ENCODE results near the gene RNF180.

RNF180 gene, protein sequence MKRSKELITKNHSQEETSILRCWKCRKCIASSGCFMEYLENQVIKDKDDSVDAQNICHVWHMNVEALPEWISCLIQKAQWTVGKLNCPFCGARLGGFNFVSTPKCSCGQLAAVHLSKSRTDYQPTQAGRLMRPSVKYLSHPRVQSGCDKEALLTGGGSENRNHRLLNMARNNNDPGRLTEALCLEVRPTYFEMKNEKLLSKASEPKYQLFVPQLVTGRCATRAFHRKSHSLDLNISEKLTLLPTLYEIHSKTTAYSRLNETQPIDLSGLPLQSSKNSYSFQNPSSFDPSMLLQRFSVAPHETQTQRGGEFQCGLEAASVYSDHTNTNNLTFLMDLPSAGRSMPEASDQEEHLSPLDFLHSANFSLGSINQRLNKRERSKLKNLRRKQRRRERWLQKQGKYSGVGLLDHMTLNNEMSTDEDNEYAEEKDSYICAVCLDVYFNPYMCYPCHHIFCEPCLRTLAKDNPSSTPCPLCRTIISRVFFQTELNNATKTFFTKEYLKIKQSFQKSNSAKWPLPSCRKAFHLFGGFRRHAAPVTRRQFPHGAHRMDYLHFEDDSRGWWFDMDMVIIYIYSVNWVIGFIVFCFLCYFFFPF

DNA sequence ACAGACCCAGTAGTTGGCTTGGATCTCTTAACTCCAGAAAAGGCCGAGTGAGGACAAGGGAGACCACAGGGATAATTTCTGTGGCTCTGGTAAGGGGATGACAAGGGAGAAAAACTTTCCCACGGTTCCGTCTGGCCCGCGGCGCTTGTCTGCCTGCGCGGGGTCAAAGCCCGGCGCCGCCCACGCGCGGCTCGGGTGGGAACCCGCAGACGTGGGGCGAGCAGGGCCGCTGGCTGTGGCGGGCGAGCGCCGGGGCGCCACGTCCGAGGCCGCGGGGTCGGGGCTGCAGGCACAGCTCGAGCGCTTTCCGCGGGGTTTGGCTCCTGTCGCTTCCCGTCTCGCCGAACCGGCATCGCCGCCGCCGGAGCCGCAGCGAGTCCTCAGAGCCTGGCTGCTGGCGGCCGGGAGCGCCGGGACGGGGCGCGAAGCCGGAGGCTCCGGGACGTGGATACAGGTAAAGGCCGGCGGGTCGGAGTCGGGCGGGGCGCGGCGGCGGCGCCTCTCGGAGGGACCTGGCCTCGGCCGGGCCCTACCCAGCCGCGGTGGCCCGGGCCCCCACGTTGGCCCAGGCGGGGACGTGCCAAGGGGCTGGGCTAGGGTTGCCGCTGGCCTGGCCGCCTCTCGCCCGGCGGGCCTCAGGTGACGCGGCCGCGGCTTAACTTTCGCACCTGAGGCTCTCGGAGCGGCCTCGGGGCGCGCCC, at the start of gene RNF180:
Gene RNF180 (plus strand): TSS at position 344 of the 701 bp plus-strand sequence. CDS start 34,965 bp downstream, outside the sequence.
- DNase-seq = no peak

DNA sequence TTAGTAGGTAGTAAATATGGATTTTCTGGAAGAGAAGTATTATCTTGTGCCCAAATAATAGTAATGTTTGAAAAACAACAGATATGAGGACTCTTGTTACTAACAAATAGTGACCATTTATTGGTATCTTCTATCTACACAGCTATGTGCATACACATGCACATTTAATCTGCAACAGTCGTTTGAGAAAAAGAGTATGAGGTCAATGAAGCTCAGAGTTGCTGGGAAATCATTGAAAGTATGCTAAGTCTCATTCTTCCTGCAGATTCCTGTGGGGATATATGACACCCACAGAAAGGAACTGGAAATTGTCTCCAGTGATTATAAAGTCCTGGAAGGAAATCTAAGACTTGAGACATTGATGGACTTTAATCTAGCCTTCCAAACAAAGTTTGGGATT, 40.1 kb upstream of the RNF180 start:
- no peak for DNase-seq

DNA sequence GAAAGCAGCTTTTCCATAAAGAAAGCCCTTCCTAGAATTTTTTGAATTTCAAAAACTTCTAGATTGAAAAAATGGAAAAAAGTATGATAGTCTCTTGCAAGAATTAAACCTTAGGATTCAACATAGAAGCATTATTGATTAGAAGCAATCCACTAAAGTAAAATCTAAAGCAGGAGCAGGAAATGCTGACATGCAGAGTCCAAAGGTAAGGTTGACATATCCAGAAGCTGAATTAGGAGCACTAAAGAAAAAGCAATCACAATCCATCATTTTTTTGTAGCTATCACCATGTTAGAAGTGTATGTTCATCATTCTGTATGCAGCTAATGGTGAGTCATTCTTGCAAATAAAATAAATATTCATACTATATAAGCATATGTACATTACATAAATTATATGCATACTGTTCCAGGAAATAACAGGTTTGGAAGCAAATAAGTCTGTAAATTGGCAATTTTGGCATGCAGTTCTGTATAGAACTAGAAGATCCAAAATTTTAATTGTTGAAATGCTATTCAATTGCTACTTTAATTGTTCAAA, 39.4 kb upstream of the RNF180 start:
- no peak for DNase-seq

DNA sequence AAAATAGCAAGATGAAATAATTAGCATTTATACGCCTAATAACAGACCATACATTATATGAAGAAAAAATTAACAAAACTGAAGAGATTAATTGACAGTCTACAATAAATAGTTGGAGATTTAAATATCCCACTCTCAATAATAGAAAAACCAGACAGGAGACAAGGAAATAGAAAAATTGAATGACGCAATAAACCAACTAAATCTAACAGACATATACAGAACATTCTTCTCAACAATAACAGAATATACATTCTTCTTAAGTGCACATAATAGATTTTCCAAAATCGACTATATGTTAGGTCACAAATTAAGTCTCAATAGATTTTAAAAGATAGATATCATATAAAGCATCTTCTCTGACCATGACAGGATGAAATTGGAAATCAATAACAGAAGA, 25.6 kb upstream of the RNF180 start:
- no peak for DNase-seq

DNA sequence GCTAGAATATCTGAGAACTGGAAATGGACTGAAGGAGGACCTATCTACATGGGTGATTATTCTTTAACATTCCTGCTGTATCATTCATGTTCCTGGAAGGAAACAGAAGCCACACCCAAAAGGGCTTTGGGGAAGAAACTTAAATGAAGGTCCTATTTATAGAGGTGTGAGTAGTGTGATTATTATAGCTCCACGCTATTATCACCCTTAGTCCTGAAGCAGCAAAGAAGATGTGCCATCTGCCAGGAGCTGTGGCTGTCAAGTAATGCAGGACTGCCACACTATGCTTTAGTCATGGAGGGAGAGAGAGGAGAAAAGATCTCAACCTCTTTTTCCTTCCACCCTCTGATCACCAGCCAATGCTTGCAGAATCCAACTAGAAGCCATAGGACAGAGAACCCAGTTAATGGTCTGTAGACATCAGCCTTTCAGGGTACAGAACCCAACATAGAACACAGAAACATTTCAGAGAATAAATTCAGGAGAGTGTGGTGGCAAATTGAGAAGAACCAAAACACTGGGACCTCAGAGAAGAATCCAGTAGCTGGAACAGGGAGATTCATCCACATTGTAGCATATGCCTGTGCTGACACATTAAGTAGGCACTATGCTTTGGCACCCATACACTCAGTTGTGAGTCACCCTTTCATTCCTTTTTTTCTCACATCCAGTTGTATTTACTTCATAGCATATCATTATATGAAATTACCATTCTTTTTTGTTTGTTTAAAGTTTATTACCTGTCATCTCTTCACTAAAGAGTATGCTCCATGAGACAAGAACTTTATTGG, 21.0 kb upstream of the RNF180 start:
- no peak for DNase-seq

DNA sequence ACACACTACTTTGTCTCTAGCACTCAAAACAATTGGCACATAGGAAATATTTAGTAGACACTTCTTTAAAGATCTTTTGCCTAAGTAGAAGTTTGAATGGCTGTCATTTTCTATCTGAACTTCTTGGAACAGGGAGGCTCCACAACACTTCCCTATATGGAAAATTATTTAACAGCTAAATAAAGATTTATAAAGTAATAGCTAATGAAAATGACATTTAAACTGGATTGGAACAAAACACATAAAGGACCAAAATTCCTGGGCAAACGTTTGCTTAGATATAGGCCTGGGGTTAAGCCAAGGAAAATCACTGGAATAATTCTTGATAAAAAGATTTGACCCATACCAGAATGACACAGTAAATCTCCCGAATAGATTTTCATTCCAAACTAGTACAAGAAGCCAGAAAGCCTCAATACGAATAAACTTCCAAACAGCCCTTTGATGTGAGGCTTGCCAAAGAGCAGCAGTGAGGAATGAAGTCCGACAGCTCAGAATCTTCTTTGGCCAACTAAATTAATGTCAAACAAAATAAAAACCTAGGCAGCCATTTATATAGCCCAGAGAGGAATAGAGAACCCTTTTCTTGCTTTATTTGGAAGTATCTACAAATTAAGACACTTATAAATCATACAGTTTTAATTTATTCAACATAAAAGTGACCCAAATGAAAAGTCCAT, 20.3 kb upstream of the RNF180 start:
- no peak for DNase-seq

DNA sequence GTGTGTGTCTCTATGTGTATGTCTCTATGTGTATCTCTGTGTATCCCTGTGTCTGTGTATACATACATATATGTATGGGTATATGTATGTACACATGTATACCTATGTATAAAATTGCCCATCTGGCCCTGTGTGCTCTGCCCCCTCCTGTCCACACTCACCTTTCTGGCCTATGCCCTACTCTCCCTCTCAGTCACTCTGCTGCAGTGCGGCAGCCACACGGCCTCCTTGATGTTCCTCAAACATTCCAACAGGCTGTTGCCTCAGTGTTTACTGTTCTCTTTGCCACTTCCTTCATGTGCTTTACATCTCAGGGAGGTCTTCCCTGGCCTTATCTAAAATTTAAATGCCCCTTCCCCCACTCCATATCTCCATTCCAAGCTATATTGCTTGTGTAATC, 18.3 kb upstream of the RNF180 start:
- no peak for DNase-seq

DNA sequence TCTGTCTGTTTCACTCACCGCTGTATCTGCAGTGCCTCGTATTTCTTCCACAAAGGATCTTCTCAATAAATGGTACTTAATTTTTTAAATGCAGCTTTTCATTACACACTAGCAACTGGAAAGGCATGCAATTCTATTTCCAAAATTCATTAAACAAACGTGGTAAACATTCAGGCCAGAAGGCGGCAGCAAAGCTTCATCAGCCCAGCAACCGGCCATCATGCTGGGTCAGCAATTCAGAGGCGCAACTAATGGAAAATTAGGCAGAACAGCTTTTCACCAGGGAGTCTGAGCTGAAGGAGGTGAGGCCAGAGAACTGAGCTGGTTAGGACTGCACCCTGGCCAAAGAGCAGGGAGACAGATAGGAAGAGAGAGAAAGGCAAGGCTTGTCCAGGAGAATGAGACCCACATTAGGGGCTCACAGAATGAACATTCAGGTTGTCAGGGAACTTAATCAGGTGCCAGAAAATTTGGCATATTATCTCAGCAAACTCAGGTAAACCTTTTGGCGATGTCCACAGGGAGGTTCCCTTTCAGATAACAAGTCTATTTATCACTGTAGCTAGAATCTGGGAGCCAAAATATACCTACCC, 17.7 kb upstream of the RNF180 start:
- DNase-seq = no peak

DNA sequence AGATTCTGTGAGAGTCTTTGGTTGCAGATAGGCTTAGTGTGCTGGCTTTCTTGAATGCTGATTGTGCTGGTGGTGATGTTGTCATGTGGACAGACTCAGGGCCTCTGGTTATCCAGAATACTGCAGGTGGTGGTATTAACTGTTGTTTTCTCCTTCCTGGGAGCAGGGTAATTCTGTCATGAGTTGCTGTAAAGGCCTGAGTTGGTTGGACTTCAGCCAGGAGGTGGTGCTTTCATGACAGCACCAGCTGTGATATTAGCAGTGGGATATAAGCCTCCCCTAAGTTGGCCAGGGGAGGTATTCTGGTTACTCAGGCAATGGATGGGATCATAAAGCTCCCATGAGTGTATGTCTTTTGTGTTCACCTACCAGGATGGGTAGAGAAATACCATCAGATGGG, 16.4 kb upstream of the RNF180 start:
- DNase-seq = no peak

DNA sequence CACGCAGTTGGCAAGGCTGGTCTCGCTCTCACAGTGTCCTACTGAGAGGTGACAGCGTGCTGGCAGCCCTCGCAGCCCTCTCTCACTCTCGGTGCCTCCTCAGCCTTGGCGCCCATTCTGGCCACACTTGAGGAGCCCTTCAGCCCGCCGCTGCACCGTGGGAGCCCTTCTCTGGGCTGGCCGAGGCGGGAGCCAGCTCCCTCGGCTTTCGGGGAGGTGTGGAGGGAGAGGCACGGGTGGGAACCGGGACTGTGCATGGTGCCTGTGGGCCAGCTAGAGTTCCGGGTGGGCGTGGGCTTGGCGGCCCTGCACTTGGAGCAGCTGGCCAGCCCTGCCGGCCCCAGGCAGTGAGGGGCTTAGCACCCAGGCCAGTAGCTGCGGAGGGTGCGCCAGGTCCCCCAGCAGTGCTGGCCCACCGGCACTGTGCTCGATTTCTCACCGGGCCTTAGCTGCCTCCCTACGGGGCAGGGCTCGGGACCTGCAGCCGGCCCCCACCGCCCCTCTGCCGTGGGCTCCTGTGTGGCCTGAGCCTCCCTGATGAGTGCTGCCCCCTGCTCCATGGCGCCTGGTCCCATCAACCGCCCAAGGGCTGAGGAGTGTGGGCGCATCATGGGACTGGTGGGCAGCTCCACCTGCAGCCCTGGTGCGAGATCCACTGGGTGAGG, 15.7 kb upstream of the RNF180 start:
- DNase-seq = no peak

DNA sequence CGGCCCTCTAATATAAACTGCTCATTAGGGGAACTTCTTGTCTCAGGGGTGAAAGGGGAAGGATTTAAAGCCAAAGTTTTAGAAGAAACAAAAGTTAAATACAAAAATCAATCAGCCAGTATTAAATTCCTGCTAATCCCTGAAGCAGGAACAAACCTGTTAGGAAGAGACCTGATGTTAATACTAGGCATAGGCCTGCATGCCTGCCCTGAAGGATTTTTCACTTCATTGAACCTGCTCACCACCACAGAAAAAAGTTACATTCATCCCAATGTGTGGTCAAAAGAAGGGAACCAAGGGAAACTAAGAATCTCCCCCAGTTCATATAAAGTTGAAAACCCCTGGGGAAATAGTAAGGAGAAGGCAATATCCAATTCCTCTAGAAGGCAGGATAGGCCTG, 9.4 kb upstream of the RNF180 start:
- DNase-seq = no peak

DNA sequence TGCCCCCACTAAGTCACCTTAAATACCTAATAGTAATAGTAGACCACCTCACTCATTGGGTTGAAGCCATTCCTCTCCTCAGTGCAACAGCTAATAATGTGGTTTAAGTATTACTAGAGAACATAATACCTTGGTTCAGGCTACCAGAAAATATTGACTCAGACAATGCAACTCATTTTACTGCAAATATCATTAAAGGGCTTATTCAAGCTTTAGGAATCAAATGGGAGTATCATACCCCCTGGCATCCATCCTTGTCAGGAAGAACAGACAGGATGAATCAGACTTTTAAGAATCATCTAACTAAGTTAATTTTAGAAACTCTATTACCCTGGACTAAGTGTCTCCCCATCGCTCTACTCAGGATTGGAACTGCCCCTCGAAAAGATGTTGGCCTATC, 6.8 kb upstream of the RNF180 start:
- DNase-seq = no peak

DNA sequence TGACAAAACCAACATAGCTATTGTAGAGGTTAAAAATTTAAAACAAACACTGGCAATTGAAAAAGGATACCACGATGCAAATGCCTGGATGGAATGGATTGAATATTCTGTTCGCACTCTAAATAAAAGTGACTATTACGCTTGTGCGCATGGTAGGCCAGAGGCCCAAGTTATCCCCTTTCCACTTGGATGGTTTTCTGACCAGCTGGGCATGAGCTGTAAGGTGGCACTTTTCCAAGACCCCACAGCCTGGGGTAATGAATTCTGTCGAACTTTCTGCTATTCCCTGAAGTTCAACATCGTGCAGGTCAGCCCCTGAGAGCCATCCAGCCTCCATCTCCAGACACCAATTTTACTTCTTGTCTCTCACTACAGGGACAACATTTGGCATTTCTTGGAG, 5.4 kb upstream of the RNF180 start:
- DNase-seq = no peak

DNA sequence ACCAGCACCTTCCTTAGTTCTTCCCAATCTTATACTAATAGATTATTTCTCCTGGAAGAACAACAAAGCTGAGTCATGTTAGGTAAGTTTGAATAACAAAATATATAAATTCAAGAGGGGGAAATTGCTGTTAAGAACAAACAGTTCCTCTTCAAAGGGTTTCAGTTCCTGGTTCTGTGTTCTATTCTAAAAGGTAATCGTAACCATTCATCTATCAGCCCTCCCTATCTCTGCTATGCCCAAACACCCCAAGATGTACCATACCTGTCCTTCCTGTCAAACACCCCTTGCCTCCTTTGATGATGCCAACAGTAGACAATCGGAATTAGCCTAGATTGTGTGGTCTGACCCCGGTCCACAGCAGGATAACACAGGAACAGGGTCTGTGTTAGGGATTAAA, 4.2 kb upstream of the RNF180 start:
- no peak for DNase-seq

DNA sequence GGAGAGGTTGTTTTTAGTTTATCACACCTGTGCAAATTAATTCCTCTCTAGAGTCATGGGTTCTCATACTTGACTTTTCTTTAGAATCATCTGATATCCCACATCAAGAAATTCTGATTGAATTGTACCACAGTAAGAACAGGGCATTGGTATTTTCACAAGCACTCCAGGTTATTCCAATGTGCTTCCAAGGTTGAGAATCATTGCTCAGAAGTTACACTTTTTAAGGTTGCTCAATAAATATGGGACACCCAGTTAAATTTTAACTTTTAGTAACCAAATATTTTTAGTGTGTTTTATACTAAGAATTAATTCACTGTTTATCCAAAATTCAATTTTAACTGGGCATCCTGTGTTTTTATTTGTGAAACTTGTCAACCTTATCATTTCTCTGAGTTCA, 2.5 kb upstream of the RNF180 start:
- DNase-seq = no peak

DNA sequence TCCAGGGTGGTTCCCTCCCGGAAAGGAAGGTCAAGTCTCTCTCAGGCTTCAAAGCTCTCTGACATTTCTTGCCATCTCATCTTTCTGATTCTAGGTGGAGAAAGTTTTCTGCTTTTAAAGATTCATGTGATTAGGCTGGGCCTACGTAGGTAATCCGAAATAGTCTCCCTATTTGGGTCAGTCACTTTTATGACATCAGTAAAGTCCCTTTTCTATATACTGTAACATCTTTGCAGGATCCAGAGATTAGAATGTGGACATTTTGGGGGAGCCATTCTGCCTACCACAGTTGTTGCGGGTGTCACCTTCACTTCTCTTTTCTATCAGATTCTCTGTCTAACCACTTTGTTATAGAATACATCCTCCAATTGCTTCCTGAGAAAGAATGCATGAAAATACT, 1.9 kb upstream of the RNF180 start:
- no peak for DNase-seq

DNA sequence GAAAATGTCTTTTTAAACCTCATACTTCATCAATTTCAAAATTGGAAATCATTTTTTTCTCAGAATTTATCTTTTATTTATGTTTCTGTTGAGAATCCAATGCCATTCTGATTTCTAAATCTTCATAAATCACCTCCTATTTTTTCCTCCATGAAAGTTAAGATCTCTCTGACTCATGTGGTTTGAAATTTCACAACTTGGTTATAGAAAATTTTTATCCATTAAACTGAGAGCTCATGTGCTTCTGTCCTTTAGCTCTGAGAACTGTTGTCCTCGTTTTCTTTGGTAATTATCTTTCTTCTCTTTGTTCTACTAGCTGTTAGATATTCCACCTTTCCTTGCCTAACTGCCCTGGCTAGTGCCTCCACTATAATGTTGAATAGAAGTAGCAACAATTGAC, 1.5 kb upstream of the RNF180 start:
- DNase-seq = no peak

DNA sequence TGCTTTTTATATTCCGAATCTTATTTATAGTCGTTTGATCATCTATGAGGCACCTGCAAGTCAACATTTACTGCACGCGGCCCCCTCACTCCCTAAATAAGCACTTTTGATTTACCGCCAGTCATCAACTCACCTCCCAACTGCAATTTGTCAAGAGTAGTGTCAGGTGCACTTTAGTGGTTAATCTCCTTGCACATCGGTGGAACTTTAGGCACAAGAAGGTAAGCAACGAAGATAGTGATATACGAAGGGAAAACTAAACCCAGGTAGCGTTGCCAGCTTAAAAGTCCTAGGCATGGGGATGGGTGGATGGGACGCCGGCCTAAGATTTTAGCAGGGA, 513 bp upstream of the RNF180 start:
- DNase-seq = no peak

DNA sequence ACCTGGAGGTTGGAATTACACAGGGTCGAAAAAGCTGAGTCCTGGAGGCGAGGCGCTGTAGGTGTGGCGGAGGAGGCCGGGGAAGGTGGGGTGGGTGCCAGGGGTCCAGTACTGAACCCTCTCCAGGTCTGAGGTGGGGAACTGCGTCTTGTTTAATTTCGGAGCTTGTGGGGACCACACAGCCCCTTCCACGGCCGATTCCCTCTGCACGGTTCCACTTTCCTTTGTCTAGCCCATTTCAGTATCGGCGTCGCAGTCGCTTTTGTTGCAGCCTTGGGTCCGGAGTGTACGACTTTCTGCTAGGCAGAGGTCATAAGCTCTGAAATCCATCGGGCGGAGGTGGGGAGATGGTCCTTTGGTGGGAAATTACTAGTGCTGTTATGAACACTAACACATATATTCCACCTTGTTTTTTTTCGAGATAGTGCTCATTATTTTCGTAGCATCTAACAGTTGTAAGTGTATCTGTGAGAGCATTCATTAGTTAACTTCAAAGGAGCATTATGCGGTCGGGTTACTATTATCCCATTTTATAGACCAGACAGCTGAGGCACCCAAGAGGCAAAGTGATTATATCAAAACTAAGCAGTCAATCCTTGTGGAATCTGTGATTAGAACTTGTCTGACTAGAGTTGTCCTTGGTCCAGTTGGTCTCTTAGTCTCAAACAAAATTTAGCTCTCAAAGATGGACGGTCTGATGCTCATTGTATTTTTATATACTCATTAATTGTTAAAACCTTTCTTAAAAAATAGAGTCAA, 737 bp downstream of the RNF180 start:
- no peak for DNase-seq

DNA sequence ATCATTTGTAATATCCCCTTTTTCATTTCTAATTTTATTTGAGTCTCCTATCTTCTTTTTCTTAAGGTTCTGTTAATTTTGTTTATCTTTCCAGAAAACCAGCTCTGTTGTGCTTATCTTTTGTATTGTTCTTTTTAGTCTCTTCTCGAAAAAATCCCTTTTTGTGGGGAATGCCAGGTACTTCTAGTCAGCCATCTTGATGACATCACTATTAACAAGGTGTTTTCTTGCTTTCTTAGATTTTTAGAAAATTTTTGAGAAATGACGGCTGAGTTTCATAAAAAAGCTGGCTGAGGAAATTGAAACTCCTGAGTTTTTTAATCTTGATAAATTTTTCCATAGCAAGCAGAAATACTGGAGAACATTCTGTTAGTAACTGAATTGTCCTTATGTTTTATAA, 10.7 kb downstream of the RNF180 start:
- no peak for DNase-seq
